Measurements from ENCODE around the gene NOMO2. TPM values are rescaled to one million over a fixed set of nuclear protein-coding genes. Genes with fewer than 3 reads are reported as not detected.
"Not testable (repeated sequence)": the region's sequence is repeated elsewhere in the genome, so short reads cannot be mapped to it uniquely, and the experiment has no call there.

Gene NOMO2
- total RNA-seq, 1 donor = 42.9 TPM

DNA sequence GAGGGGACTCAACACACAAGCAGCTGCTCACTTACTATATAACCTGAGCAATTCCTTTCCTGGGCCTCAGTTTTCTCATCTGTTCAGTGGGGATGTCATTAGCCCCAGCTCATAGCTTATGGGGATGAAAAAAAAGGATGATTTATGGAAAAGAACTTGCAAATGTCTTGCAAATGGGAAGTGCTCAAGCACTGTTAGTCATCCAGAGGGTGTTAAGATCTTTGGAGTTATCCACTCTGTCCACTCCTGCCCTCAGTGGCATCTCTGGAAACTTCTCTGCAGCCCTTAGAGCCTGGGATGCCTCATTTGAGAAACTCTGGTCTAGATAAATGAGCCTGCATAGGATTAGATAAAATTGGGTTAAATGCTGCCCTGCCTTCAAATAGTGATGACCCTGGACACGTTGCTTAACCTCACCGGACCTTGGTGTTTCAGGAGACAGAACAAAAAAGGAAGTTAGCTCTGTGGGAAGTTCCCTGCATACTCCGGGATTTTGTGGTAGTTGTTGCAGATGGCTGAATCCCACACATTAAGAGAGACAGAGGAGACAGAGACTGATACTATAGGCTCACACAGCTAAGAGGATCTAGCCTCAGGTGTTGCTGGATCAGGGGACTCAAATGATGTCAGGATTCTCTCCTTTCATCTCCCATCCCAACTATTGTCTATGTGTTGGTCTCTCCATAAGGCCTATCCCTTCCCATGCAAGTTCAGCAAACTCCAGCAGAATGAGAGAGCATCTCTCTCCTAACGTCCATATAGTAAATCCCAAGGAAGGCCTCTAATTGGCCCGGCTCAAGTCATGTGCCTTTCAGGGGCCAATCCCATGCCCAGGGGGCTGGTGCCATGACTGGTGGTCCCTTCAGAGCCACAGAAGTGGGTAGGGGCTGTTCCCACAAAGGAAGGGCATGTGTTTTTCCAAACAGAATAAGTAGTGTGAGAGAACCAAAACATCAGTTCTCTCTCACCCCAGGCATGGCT lies 25.0 kb upstream of the NOMO2 start:
- not testable (repeated sequence) for H3K27me3 ChIP-seq (ENCODE audit: insufficient read depth, low read length); H3K4me3 ChIP-seq (ENCODE audit: low read length); H3K9me3 ChIP-seq (ENCODE audit: low read depth, low read length)
- H3K4me1 ChIP-seq (ENCODE audit: insufficient read depth, low read length) = peaks cover 13% of the 10 kb centered on the region

GRCh38 chr16:18585789-18586188 lies 23.9 kb upstream of the NOMO2 start:
- H3K9me3 ChIP-seq (ENCODE audit: low read depth, low read length); H3K27me3 ChIP-seq (ENCODE audit: insufficient read depth, low read length); H3K4me3 ChIP-seq (ENCODE audit: low read length): not testable (repeated sequence)
- peaks cover 13% of the 10 kb centered on the region for H3K4me1 ChIP-seq (ENCODE audit: insufficient read depth, low read length)

- no peak overlapping the region for H3K4me3 ChIP-seq (ENCODE audit: low read length)
- peaks cover 13% of the 10 kb centered on the region for H3K4me1 ChIP-seq (ENCODE audit: insufficient read depth, low read length)
- no peaks in the 10 kb centered on the region for H3K9me3 ChIP-seq (ENCODE audit: low read depth, low read length)
- H3K27me3 ChIP-seq (ENCODE audit: insufficient read depth, low read length) = no peaks in the 10 kb centered on the region
These were observed 21.0 kb upstream of the NOMO2 start for GRCh38 chr16:18582902-18583301.

GRCh38 chr16:18580396-18580795 lies 18.5 kb upstream of the NOMO2 start:
- not testable (repeated sequence) for H3K4me1 ChIP-seq (ENCODE audit: insufficient read depth, low read length); H3K27me3 ChIP-seq (ENCODE audit: insufficient read depth, low read length); H3K9me3 ChIP-seq (ENCODE audit: low read depth, low read length); H3K4me3 ChIP-seq (ENCODE audit: low read length)

GRCh38 chr16:18579261-18579660 lies 17.4 kb upstream of the NOMO2 start:
- H3K4me1 ChIP-seq (ENCODE audit: insufficient read depth, low read length); H3K9me3 ChIP-seq (ENCODE audit: low read depth, low read length); H3K4me3 ChIP-seq (ENCODE audit: low read length); H3K27me3 ChIP-seq (ENCODE audit: insufficient read depth, low read length): not testable (repeated sequence)

DNA sequence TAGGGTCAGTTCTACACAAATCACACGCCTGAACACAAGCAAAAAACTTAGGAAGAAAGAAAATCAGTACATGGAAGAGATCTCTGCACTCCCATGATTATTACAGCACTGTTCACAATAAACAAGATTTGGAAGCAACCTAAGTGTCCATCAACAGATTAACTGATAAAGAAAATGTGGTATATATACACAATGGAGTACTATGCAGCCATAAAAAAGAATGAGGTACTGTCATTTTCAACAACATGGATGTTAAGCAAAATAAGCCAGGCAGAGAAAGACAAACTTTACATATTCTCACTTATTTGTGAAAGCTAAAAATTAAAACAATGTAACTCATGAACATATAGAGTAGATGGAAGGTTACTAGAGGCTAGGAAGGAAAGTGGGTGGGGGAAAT lies 16.0 kb upstream of the NOMO2 start:
- H3K9me3 ChIP-seq (ENCODE audit: low read depth, low read length) = not testable (repeated sequence)

DNA sequence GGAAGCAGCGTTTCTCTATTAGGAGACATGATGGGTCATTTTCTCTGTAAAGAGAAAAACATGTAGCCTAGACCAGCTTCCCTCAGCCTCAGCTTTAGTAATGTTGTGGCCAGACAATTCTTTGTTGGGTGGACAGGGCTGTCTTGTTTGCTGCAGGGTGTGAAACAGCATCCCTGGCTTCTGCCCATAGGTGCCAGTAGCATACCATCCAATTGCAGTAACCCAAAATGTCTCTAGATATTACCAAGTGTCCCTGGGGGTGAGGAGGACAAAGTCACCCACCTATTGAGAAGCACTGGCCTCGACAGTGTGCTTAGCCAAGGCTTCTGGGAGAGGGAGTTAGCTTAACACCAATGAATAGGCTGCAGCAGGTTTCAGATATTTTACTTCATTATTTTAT lies 14.0 kb upstream of the NOMO2 start:
- not testable (repeated sequence) for H3K27me3 ChIP-seq (ENCODE audit: insufficient read depth, low read length); H3K9me3 ChIP-seq (ENCODE audit: low read depth, low read length); H3K4me3 ChIP-seq (ENCODE audit: low read length); H3K4me1 ChIP-seq (ENCODE audit: insufficient read depth, low read length)

More for the DNA sequence above, 16.0 kb upstream of the NOMO2 start:
- H3K27me3 ChIP-seq (ENCODE audit: insufficient read depth, low read length); H3K4me3 ChIP-seq (ENCODE audit: low read length); H3K4me1 ChIP-seq (ENCODE audit: insufficient read depth, low read length): not testable (repeated sequence)

GRCh38 chr16:18575298-18575917 lies 13.5 kb upstream of the NOMO2 start:
- H3K9me3 ChIP-seq (ENCODE audit: low read depth, low read length); H3K4me3 ChIP-seq (ENCODE audit: low read length); H3K27me3 ChIP-seq (ENCODE audit: insufficient read depth, low read length); H3K4me1 ChIP-seq (ENCODE audit: insufficient read depth, low read length): not testable (repeated sequence)

- H3K27me3 ChIP-seq (ENCODE audit: insufficient read depth, low read length); H3K4me3 ChIP-seq (ENCODE audit: low read length); H3K9me3 ChIP-seq (ENCODE audit: low read depth, low read length); H3K4me1 ChIP-seq (ENCODE audit: insufficient read depth, low read length): not testable (repeated sequence)
These were observed 12.0 kb upstream of the NOMO2 start for GRCh38 chr16:18573887-18574286.

DNA sequence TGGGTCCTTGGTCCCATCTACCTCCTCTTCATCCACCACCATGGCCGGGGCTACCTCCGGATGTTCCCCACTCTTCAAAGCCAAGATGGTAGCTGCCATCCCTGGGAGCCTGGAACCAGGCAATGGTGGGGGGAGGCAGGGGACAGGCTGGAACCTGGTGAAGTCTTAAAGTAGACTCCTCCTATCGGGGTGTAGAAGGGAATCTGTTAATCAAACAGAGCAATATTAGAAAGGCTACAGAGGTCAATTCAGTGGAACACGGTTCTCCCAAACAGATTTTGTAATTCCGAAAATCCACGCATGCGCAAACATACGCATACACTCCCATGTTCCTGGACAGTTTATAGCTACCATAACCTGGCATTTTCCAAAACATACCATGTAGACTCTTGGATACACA lies 11.1 kb upstream of the NOMO2 start:
- H3K4me1 ChIP-seq (ENCODE audit: insufficient read depth, low read length); H3K9me3 ChIP-seq (ENCODE audit: low read depth, low read length); H3K4me3 ChIP-seq (ENCODE audit: low read length); H3K27me3 ChIP-seq (ENCODE audit: insufficient read depth, low read length): not testable (repeated sequence)

GRCh38 chr16:18571307-18571850 lies 9.5 kb upstream of the NOMO2 start:
- not testable (repeated sequence) for H3K27me3 ChIP-seq (ENCODE audit: insufficient read depth, low read length); H3K9me3 ChIP-seq (ENCODE audit: low read depth, low read length); H3K4me3 ChIP-seq (ENCODE audit: low read length); H3K4me1 ChIP-seq (ENCODE audit: insufficient read depth, low read length)

DNA sequence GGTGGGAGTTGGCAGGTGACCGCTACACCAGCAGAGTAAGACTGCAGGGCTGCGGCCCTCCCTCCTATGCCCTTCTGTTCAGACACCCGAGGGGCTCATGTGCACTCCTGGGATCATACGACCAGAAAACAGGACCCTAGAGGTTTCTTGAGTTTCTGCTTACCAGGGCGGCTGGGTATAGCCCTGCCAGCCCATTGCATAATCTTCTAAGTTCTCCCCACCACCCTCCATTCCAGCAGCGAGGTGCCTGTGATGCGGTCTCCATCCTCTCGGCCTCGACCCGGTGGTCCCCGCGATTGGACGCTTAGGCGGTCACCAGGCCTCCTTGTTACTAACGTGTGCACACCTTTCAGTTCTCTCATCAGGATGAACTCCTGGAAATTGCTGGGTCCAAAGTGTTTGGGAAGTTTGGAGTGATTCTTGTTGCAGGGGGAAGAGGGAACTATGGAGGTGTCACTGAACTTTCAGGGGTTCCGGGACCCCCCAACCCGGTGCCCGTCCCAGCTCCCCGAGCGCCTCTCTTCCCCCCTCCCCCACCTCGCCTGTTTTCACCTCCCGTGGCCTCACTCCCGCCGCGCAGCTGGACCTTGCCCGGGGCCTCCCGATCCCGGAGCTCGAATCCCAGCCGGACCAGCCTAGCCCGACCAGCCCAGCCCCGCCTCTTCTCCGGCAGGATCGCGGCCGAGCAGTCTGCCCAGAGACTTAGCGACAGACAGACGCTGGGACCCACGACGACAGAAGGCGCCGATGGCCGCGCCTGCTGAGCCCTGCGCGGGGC lies 8.8 kb upstream of the NOMO2 start:
- not testable (repeated sequence) for H3K4me3 ChIP-seq (ENCODE audit: low read length); H3K9me3 ChIP-seq (ENCODE audit: low read depth, low read length); H3K4me1 ChIP-seq (ENCODE audit: insufficient read depth, low read length); H3K27me3 ChIP-seq (ENCODE audit: insufficient read depth, low read length)

DNA sequence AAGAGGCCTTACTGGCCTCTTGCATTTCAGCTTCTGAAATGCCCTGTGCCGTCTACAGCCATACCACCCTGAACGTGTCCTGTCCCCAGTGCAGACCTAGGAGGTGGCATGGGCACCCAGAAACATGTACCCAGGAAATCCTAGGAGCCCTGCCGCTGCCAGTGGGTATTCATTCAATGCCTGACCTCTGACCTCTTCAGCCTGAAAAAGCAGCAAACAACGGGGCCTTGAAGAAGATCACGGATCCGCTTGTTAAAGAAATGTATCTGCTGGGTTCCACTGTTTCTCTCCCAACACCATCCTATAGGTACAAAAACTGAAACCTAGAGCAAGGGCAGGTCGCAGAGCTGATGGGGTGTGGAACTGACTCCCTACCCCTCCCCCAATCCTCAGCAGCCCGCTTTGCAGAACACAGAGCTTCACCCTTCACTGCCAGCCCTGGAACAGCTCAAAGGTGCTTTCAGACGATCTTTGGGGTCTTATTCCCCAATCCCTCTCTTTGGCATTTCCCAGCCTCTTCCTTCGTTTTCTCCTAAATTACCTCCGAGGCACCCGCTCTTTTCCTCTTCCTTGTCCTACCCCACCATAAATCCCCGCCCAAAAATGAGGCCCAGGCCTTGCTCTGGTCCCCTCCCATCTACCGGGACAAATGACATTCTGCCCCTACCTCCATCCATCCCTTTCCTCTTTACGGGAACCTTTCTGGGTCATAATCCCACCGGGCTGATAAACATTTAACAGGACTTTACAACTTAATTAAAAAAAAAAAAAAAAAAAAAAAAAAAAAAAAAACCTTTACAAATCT lies 1.3 kb downstream of the NOMO2 start:
- H3K27me3 ChIP-seq (ENCODE audit: insufficient read depth, low read length); H3K9me3 ChIP-seq (ENCODE audit: low read depth, low read length); H3K4me1 ChIP-seq (ENCODE audit: insufficient read depth, low read length): not testable (repeated sequence)
- H3K4me3 ChIP-seq (ENCODE audit: low read length) = peak overlapping the region; percentile 39

DNA sequence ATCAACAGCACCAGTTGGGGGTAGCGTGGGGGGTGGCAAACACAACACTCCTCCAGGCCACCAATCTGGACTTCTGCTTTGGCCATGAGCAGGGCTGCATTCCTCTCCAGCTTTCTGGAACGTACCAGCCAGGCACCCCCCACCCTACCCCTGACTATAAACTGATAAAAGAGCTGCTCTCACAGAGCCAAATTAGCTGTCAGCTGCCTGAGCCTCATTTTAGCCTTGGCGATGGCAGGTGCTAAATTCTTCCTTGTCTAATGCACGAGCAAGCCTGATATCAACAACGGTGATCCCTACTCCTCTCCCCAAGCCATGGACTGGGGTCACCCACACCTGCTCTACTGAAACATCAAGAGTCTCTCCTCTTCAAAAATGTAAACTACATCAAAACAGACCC lies 8.2 kb downstream of the NOMO2 start:
- not testable (repeated sequence) for H3K4me3 ChIP-seq (ENCODE audit: low read length); H3K27me3 ChIP-seq (ENCODE audit: insufficient read depth, low read length); H3K9me3 ChIP-seq (ENCODE audit: low read depth, low read length); H3K4me1 ChIP-seq (ENCODE audit: insufficient read depth, low read length)

Data from mononuclear cell (primary cell).